Activated effector memory CD4-positive, alpha-beta T cell treated with anti-CD3 and anti-CD28 coated beads, Interleukin-2, amount 50 U/mL, for 16 hours (primary cell): ENCODE data around the gene OR5M10.
"Not testable (repeated sequence)": the region's sequence is repeated elsewhere in the genome, so short reads cannot be mapped to it uniquely, and the experiment has no call there.

Source experiments
- DNase-seq: peaks from one replicate; pipeline ENCODE4 v3.0.0-alpha.2; 2020

OR5M10 gene

GRCh38 chr11:56577621-56578020, at the start of gene OR5M10:
TSS of gene OR5M10 (minus strand) at chr11:56577721. CDS start at chr11:56577721, 0 bp downstream.
- no peak for DNase-seq

- DNase-seq: no peak
Observed at GRCh38 chr11:56625946-56626345, 48.4 kb upstream of the OR5M10 start.

- no peak for DNase-seq
Observed at GRCh38 chr11:56624661-56625110, 47.2 kb upstream of the OR5M10 start.

- DNase-seq: no peak
Observed at GRCh38 chr11:56611174-56611573, 33.7 kb upstream of the OR5M10 start.

- not testable (repeated sequence) for DNase-seq
Observed at GRCh38 chr11:56592088-56592717, 14.7 kb upstream of the OR5M10 start.

- DNase-seq: no peak
Observed at GRCh38 chr11:56558574-56558973, 18.9 kb downstream of the OR5M10 start.

- not testable (repeated sequence) for DNase-seq
Observed at GRCh38 chr11:56554691-56555090, 22.8 kb downstream of the OR5M10 start.

GRCh38 chr11:56545531-56545930, 32.0 kb downstream of the OR5M10 start:
- no peak for DNase-seq

- DNase-seq: no peak
Observed at GRCh38 chr11:56543739-56544138, 33.8 kb downstream of the OR5M10 start.

GRCh38 chr11:56543157-56543556, 34.4 kb downstream of the OR5M10 start, which contains the start of gene OR5M11:
TSS of gene OR5M11 (minus strand) at chr11:56543257. CDS start at chr11:56543257, 0 bp downstream.
- no peak for DNase-seq

GRCh38 chr11:56533054-56533740, 44.3 kb downstream of the OR5M10 start:
- no peak for DNase-seq

GRCh38 chr11:56531856-56532255, 45.7 kb downstream of the OR5M10 start:
- no peak for DNase-seq
